HepG2 (cell line): ENCODE data around the gene ERMP1. TPM values are rescaled to one million over a fixed set of nuclear protein-coding genes. Genes with fewer than 3 reads are reported as not detected.
A peak's percentile ranks its signal among the peaks of the same experiment; 100 is the strongest.

Experiments used
- ATAC-seq: fragments of 200-7000 bp; cut with Tn5 transposase; 3 replicates; pipeline ENCODE4 v1.9.1; 2020; ENCODE audit warnings: mild to moderate bottlenecking, moderate library complexity
- BruUV-seq: library from RNA; stranded (reverse); fragments of 400-500 nt; replicated peaks from 2 replicates; lab custom pipeline; 2021; lab: Mats Ljungman, UMichigan
- CTCF ChIA-PET: fragments of 300-600 bp; formaldehyde crosslinking; extraction: SDS; loops from one replicate; lab custom pipeline; 2021; ENCODE audit warnings: low total read pairs, inconsistent platforms, low intra/inter-chr PET ratio; lab: Yijun Ruan, JAX
- POLR2A ChIA-PET: fragments of 350-600 bp; sonication (Branson Sonifier 250); formaldehyde crosslinking; loops from one replicate; lab custom pipeline; 2020; ENCODE audit warnings: antibody characterized with exemption, inconsistent platforms; lab: Yijun Ruan, JAX
- DNase-seq: peaks from one replicate; pipeline ENCODE4 v3.0.0-alpha.2; 2015; ENCODE audit warnings: low spot score
- FAIRE-seq: peaks from 3 replicates; lab custom pipeline; 2011; peaks lifted over from hg19 to GRCh38; lab: Jason Lieb, UNC
- H2AFZ ChIP-seq: one replicate; pipeline ENCODE4 v1.6.1; 2011; ENCODE audit warnings: low read length, inconsistent platforms
- H3K27ac ChIP-seq: fragments of 300-600 bp; 3 replicates; pipeline ENCODE4 v1.8.0; 2011; ENCODE audit warnings: mixed run types, mild to moderate bottlenecking, mixed read lengths, low read length, inconsistent platforms; ENCODE audit not compliant: insufficient read depth; ENCODE audit errors: extremely low read length
- H3K27me3 ChIP-seq, 2 experiments: fragments of 200-600 bp in 1 of 2; 2 replicates in 1 of 2; 3 replicates in 1 of 2; pipeline versions ENCODE4 v1.6.0 to v1.8.0; 2011; ENCODE audit warnings: low read length in 2 of 2, mild to moderate bottlenecking in 2 of 2, moderate library complexity in 2 of 2, inconsistent platforms in 1 of 2; ENCODE audit not compliant: insufficient read depth in 2 of 2, control insufficient read depth in 1 of 2
- H3K36me3 ChIP-seq, 2 experiments: fragments of 200-600 bp in 1 of 2; replicated peaks in 1 of 2; 2 replicates in 1 of 2; 3 replicates in 1 of 2; pipeline versions ENCODE4 v1.5.1 to v1.8.0; 2011; ENCODE audit warnings: low read length in 2 of 2, inconsistent platforms in 1 of 2; ENCODE audit not compliant: insufficient read depth in 2 of 2, control insufficient read depth in 1 of 2
- H3K4me1 ChIP-seq: 2 replicates; pipeline ENCODE4 v1.5.1; 2012; ENCODE audit warnings: low read length, inconsistent platforms; ENCODE audit not compliant: insufficient read depth
- H3K4me2 ChIP-seq: 2 replicates; pipeline ENCODE4 v1.6.0; 2011; ENCODE audit warnings: low read depth, low read length, inconsistent platforms
- H3K4me3 ChIP-seq, 3 experiments: fragments of 200-600 bp in 1 of 3; sonication (generic), shearing (Covaris generic) in 1 of 3; replicated peaks in 1 of 3; 2 replicates each; pipeline ENCODE4 v1.5.1; 2011 to 2016; ENCODE audit warnings: low read length in 3 of 3, inconsistent platforms in 2 of 3, low read depth in 2 of 3, mild to moderate bottlenecking in 2 of 3, control low read depth in 1 of 3, mixed read lengths in 1 of 3; ENCODE audit not compliant: insufficient read depth in 1 of 3
- H3K79me2 ChIP-seq: one replicate; pipeline ENCODE4 v1.6.1; 2011; ENCODE audit warnings: low read length, inconsistent platforms; ENCODE audit not compliant: insufficient read depth
- H3K9ac ChIP-seq: 2 replicates; pipeline ENCODE4 v1.6.0; 2011; ENCODE audit warnings: mild to moderate bottlenecking, low read depth, low read length, inconsistent platforms; ENCODE audit not compliant: insufficient read depth
- H3K9me3 ChIP-seq: 2 replicates; pipeline ENCODE4 v1.5.1; 2012; ENCODE audit warnings: mild to moderate bottlenecking, low read length
- H4K20me1 ChIP-seq: 2 replicates; pipeline ENCODE4 v1.6.0; 2011; ENCODE audit warnings: inconsistent platforms, mild to moderate bottlenecking, low read length, moderate library complexity; ENCODE audit not compliant: insufficient read depth
- CBX1 ChIP-seq: IDR thresholded peaks from one replicate; pipeline ENCODE4 v1.6.1; 2016; ENCODE audit warnings: antibody characterized with exemption, low read depth
- ESRRA ChIP-seq: sonication (generic); formaldehyde crosslinking; IDR thresholded peaks from 2 replicates; pipeline ENCODE4 v1.5.1; 2020; ENCODE audit warnings: mild to moderate bottlenecking, low read depth, missing genetic modification reagents
- FOXP4 ChIP-seq: sonication (generic); formaldehyde crosslinking; IDR thresholded peaks from 2 replicates; pipeline ENCODE4 v1.4.0; 2020; ENCODE audit warnings: missing genetic modification reagents
- IKZF4 ChIP-seq: sonication (generic); formaldehyde crosslinking; IDR thresholded peaks from 2 replicates; pipeline ENCODE4 v1.5.1; 2020; ENCODE audit warnings: borderline replicate concordance, mild to moderate bottlenecking, low read depth, missing genetic modification reagents; ENCODE audit errors: not compliant biosample characterization
- JUN ChIP-seq: sonication (generic); formaldehyde crosslinking; IDR thresholded peaks from 2 replicates; pipeline ENCODE4 v1.4.0; 2020; ENCODE audit warnings: mild to moderate bottlenecking, missing genetic modification reagents
- MTERF4 ChIP-seq: sonication (generic); formaldehyde crosslinking; IDR thresholded peaks from 2 replicates; pipeline ENCODE4 v1.8.0; 2023; ENCODE audit warnings: mild to moderate bottlenecking, missing genetic modification reagents
- MXD3 ChIP-seq: IDR thresholded peaks from 2 replicates; pipeline ENCODE4 v1.6.1; 2016; ENCODE audit warnings: mild to moderate bottlenecking, missing biosample characterization, missing genetic modification reagents
- NFYC ChIP-seq: IDR thresholded peaks from 2 replicates; pipeline ENCODE4 v1.6.1; 2016; ENCODE audit warnings: missing genetic modification reagents, missing compliant biosample characterization
- ZFAT ChIP-seq: sonication (generic); formaldehyde crosslinking; conservative IDR thresholded peaks from 2 replicates; pipeline ENCODE4 v1.8.1; 2023; ENCODE audit warnings: missing genetic modification reagents, inconsistent platforms
- WGBS: methylation state at CpG from one replicate; pipeline ENCODE4 v1.1.6; 2017; ENCODE audit warnings: low lambda C conversion rate; 5-methylcytosine and 5-hydroxymethylcytosine counted together
- in situ Hi-C: cut with HindIII; loops from 2 replicates; pipeline ENCODE4 v1.10.0; 2017; ENCODE audit warnings: low pct_unique_long_range_greater_than_20kb; ENCODE audit not compliant: extremely low pct_ligation_motif_present
- intact Hi-C: fragments of 100-400 bp; cut with micrococcal nuclease; formaldehyde crosslinking; loops from one replicate; pipeline ENCODE4 v1.10.0; 2022; ENCODE audit not compliant: unreplicated experiment
- polyA plus RNA-seq, 8 experiments: library from polyadenylated mRNA; depleted of rRNA in 3 of 8; stranded (reverse) in 7 of 8; unstranded in 1 of 8; fragments of >200 nt; fragmentation: Illumina TruSeq in 4 of 8; extraction: Trizol in 4 of 8; gene quantifications; 2 replicates each; pipeline versions ENCODE4 v1.2.1 to v1.2.3, GENCODE V29; 2011 to 2016; ENCODE audit warnings: low read depth in 4 of 8, missing spikeins in 1 of 8, mixed read lengths in 1 of 8; ENCODE audit not compliant: insufficient read depth in 1 of 8
- total RNA-seq, 5 experiments: library from RNA; depleted of rRNA; stranded (reverse); fragments of >200 nt; fragmentation: Illumina TruSeq; extraction: Trizol; gene quantifications; 2 replicates each; pipeline ENCODE4 v1.2.3, GENCODE V29; 2016; ENCODE audit warnings: low read depth in 1 of 5

ERMP1 gene
- total and polyA plus RNA-seq, 2 of the 13 experiments (the other 11 are each of a cell fraction or from before 2014, with no cell fraction given) = 40.9 to 65.4 TPM

GRCh38 chr9:5841771-5842573 lies 9.1 kb upstream of the ERMP1 start (continued):
- TF ChIP-seq NFYC (CRISPR knock-in tag) = peak; percentile 58
- no peak for TF ChIP-seq MXD3 (CRISPR knock-in tag)
- no peak for TF ChIP-seq FOXP4 (CRISPR knock-in tag)
- TF ChIP-seq IKZF4 (CRISPR knock-in tag) = no peak
- no peak for TF ChIP-seq JUN (CRISPR knock-in tag)
- TF ChIP-seq, all 625 proteins: peak for 2

- no peak for TF ChIP-seq ZFAT (CRISPR knock-in tag)
- TF ChIP-seq MTERF4 (CRISPR knock-in tag) = no peak
- TF ChIP-seq ESRRA = no peak
- TF ChIP-seq CBX1 = no peak
- H3K27ac ChIP-seq = no peak overlapping the region
- ChIA-PET POLR2A (no interaction called here), CTCF (no interaction called here)
- no peaks in the 10 kb centered on the region for H3K79me2 ChIP-seq
- ATAC-seq (no peak), DNase-seq (no peak), FAIRE-seq (no peak)
- H3K4me2 ChIP-seq = no peak overlapping the region
- H3K27me3 ChIP-seq = no peaks in the 10 kb centered on the region
- WGBS = 97% methylated on average over 3 of the region's 3 CpGs
- no peaks in the 10 kb centered on the region for H3K9me3 ChIP-seq
- intact Hi-C loops (no loop called here), in situ Hi-C loops (no loop called here)
- H2AFZ ChIP-seq = no peak overlapping the region
- H3K9ac ChIP-seq = no peak overlapping the region
- H3K36me3 ChIP-seq = no peaks in the 10 kb centered on the region
- no TSS peak for BruUV-seq
- H4K20me1 ChIP-seq = no peaks in the 10 kb centered on the region
- peaks cover 66% of the 10 kb centered on the region for H3K4me1 ChIP-seq
- no peak overlapping the region for H3K4me3 ChIP-seq
These were observed 7.9 kb upstream of the ERMP1 start for GRCh38 chr9:5840788-5841187.
